Stromal cell of bone marrow (primary cell): ENCODE results near the gene OLFM2.
"Not testable (repeated sequence)": the region's sequence is repeated elsewhere in the genome, so short reads cannot be mapped to it uniquely, and the experiment has no call there.

Experiments used
- DNase-seq: peaks from one replicate; pipeline ENCODE4 v3.0.0-alpha.2; 2012; ENCODE audit warnings: low read depth

Gene OLFM2

GRCh38 chr19:9828551-9829063, 107.7 kb downstream of the OLFM2 start:
- DNase-seq = no peak

DNA sequence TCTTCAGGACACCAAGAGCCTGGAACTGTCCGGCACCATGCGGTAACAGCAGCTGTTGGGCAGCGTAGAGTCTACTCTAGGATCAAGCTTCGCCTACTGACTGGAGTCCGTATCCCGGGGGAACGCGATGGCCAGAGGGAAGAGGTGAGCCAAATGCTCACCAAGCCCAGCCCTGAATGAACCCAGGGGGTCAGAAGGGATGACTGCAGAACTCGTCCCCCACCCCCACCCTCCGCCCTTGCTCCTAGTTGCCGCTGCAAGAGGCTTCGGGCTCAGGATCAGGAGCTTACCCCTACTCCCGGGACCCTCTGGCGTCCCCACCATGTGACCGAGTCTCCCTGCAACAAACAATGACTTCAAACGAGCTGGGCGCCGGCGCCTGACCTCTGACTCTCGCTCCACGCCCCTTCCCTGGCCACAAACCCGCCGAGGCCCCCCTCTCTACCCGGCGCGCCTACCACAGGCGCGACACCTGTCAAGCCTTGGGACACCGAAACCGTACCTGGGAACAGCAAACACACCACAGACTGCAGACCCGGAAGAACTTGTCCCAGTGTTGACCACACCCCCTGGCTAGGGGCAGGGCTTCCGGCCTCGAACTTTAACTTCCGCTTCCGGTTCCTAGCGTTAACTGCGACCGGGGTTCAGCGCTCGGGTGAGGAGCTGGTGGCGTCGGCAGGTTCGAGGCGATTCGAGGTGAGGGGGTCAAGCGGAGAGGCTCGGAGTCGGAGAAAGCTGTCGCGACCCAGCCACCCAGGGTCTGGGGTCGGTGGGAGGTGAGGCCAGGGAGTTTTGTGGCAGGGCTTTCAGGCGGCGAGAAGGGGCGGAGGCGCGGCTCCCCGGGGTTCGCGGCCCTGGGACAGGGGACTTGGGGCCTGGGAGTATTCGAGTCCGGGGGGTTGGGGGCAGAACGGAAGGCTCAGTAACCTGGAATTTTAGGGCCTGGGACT, 108.8 kb downstream of the OLFM2 start, which contains the start of gene UBL5:
Gene UBL5 (plus strand): TSS at position 630 of the 950 bp plus-strand sequence. CDS start 420 bp downstream, outside the sequence.
- DNase-seq = peak; percentile 74

GRCh38 chr19:9823816-9824215, 112.5 kb downstream of the OLFM2 start:
- DNase-seq = no peak

DNA sequence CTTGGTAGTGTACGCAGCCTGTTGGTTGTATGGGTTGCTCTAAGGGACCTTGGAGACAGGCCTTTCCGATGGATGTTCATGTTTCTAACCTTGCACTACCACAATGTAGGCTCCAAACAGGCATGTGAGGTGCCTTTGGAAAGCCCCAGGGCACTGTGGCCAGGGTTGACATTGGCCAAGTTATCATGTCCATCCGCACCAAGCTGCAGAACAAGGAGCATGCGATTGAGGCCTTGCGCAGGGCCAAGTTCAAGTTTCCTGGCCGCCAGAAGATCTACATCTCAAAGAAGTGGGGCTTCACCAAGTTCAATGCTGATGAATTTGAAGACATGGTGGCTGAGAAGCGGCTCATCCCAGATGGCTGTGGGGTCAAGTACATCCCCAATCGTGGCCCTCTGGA, 116.3 kb downstream of the OLFM2 start:
- not testable (repeated sequence) for DNase-seq

DNA sequence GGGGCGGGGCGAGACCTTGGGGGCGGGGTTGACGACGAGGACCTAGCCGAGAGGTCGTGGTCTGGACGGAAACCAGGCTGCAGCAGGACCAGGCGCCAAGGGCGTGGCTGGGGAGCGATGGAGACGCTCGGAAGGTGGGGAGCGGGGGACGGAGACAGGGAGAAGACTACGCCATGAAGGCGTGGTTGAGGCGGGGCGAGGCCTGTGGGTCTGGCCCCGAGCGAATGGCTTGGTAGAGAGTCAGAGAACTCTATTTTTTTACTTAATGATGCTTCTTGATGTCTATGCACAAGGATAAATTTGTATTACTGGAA, 116.8 kb downstream of the OLFM2 start:
- DNase-seq = no peak

DNA sequence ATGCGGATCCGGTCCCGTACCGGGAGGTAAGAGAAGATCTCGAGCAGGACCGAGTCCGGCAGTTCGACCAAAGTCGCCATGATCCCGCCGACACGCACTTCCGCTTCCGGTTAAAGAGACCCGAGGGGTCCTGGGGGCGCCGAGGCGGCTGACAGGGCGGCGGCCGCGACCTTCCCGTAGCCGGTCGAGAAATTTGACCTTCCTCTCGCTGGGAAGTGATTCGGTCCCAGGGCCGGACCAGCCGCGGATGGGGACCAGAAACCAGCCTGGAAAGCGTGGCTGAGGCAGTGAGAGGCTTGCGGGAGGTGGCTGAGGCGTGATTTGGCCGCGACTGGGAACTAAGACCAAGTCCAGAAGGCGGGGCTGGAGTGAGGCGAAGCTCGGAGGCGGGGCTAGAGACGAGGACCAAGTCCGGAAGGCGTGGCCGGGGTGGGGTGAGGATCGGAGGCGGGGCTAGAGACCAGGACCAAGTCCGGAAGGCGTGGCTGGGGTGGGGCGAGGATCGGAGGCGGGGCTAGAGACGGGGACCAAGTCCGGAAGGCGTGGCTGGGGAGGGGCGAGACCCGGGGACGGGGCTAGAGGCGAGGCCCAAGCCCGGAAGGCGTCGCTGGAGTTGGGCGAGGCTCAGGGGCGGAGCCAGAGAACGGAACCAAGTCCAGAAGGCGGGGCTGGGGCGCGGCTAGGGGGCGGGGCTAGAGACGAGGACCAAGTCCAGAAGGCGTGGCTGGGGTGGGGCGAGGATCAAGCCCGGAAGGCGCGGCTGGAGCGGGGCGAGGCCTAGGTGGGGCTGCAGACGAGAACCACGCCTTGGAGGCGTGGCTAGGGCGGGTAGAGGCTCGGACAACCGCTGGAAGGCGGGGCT, 117.3 kb downstream of the OLFM2 start, which contains the start of gene FBXL12:
Gene FBXL12 (minus strand): TSS at position 346 of the 862 bp plus-strand sequence. CDS start 266 bp downstream, at position 80.
- DNase-seq = peak; percentile 99

GRCh38 chr19:9818175-9818733, 118.1 kb downstream of the OLFM2 start:
- DNase-seq = no peak

- DNase-seq = no peak
These were observed 125.2 kb downstream of the OLFM2 start for GRCh38 chr19:9811139-9811538.

DNA sequence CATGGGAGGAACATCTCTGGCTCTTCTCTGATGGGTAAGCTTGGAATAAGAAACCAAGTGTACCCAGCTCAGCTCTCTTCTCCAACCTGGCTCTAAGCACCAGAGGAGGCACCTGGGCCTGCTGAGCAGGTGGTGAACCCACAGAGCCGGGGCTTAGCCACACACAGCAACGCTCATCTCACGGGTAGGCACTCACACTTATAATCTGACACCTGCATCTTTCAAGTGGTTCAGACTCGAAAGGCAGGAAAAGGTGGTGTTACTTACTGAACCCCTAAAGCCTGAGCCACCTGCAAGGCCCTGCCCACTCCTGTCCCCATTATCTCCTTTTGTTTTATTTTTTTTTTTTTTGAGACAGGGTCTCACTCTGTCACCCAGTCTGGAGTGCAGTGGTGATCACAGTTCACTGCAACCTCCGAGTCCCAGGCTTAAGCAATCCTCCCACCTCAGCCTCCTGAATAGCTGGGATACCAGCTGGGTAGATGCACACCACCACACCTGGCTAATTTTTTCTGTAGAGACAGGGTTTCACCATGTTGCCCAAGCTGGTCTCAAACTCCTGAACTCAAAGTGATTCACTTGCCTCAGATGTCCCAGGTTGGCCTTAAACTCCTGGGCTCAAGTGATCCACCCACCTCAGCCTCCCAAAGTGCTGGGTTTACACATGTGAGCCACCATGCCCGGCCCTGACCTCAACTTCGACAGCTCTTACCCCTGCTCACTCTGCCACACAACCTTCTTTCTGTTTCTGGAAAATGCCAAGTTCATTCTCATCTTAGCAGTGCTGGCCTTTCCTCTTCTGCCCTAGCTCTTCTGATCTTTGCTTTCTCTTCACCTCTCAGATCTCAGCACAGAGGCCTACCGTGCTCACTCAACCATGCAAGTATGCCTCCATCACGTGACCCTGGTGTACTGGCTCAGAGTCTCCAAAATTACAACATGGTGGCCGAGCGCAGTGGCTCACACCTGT, 127.2 kb downstream of the OLFM2 start:
- no peak for DNase-seq

- no peak for DNase-seq
These were observed 129.5 kb downstream of the OLFM2 start for GRCh38 chr19:9806803-9807202.
